Adipose tissue (tissue), 3 donors: ENCODE measurements around the gene SLC12A8. TPM values are rescaled to one million over a fixed set of nuclear protein-coding genes. Genes with fewer than 3 reads are reported as not detected.

Source experiments
- H3K27ac ChIP-seq: one replicate; pipeline ENCODE4 v1.5.1; 2013; ENCODE audit warnings: low read depth, low read length
- WGBS, 3 donors: extraction: QIAGEN DNeasy Blood & Tissue Kit; methylation state at CpG; one replicate each; pipeline ENCODE4 v1.1.7; 2013; 5-methylcytosine and 5-hydroxymethylcytosine counted together
- polyA plus RNA-seq, 3 donors: library from polyadenylated mRNA; stranded (reverse); fragments of 200-250 nt; gene quantifications; one replicate each; pipeline ENCODE4 v1.2.3, GENCODE V29; 2013
- donor health status: healthy with polysubstance abuse.
- donor health status: Bipolar disorder and iron deficiency.
- donor health status: healthy.

SLC12A8 gene
- polyA plus RNA-seq, 3 donors: 1.6 to 4.1 (median 3.0) TPM

DNA sequence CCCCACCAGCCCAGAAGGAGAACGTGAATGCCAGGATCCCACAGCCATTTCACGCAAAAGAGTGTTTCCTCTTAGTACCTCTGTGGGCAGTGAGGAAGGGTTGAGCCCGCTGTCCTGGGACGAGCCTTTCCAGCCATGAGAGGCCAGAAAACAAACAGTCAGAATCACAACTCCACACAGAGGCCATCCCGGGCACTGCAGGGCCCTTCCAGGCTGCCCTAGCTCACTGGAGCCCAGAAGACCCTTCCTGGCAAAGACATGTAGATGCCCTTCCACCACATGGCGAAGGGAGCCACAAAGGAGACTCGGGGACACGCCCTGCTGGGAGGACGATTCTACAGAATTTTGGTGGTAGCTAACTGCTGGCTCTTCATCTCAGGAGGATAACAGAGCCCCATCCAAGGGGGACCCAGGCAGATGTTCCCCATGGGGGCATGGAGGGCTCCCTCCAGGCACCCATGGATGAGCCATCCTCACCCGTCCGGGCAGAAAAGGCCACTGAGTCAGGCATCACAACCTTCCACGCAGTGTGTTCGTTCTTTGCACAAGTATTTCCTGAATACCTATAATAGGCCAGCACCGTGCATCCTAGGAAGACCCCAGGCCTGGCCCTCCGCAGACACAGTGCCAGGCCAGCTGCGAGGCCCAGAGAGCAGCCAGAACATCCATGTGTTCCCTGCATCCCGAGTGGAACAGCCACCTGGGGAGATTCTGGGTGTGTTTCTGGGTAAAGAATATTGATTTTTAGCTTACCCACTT lies 47.2 kb downstream of the SLC12A8 start:
- 71 to 84% (median 72%) methylated on average over 17 of the region's 17 CpGs for WGBS, 3 donors
- no peak overlapping the region for H3K27ac ChIP-seq

DNA sequence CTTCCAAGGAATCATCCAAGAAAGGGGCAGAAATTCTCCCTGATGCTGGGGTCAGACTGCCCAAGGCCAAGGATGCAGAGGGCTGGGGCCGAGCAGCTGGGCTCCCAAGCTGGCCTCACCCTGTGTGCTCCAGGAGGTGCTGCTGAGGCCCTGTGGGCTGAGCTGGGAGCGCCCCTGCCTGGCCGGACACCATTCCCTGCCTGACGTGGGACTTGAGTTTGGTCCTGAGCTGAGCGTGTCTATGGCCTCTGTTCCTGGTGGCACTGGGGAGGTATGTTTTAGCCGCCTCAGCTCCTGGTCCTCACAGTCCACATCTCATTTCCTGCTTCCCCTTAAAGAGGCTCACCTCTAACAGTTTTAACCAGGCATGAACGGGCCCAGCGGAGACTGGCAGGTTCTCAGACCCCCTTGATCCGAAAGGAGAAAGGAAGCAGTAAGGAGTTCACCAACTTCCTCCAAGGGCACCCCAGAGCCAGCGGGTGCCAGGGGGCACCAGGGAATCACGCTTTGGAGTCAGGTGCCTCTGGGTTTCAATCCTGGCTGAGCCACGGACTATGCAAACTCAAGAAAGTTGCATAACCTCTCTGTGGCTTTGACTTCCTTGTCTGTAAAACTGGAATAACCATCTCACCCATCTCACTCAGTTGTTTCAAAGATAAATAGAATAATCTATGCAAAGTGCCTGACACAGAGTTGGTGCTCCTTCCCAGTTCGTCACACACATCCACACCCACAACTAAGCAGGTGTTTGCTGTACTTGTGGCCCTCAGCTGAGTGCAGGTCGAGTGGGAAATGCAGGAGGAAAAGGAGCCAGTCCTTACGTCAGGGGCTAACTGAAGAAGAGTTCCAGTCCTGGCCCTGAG lies 48.6 kb downstream of the SLC12A8 start:
- H3K27ac ChIP-seq: no peak overlapping the region

GRCh38 chr3:125161607-125162219 lies 50.8 kb downstream of the SLC12A8 start:
- WGBS, 3 donors: 43 to 84% (median 54%) methylated on average over 12 of the region's 12 CpGs
- H3K27ac ChIP-seq: no peak overlapping the region

More for the DNA sequence above, 48.6 kb downstream of the SLC12A8 start:
- 53 to 84% (median 68%) methylated on average over 15 of the region's 15 CpGs for WGBS, 3 donors

GRCh38 chr3:125160606-125161371 lies 51.8 kb downstream of the SLC12A8 start:
- 64 to 80% (median 80%) methylated on average over 9 of the region's 9 CpGs for WGBS, 3 donors
- H3K27ac ChIP-seq: no peak overlapping the region

- H3K27ac ChIP-seq: no peak overlapping the region
- 75 to 82% (median 76%) methylated on average over 3 of the region's 3 CpGs for WGBS, 3 donors
Observed at GRCh38 chr3:125157183-125157582, 55.4 kb downstream of the SLC12A8 start.

DNA sequence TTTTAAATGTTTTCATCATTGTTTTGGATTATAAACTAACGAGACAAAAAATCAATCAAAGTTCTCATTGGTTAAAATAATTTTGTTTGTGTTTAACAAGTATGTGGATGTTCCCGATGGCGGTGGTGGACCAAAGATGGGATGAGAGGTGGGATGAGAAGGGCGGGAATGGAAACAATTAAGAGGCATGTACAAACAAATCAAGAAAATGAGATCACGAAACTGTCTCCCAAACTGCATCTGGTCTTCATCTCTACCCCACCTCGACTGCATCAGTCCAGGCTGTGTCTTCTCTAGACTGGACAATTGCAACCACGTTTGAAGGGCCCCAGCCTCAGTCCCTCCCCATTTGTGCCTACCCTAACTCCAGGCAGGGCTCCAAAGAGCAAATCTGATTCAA lies 56.1 kb downstream of the SLC12A8 start:
- no peak overlapping the region for H3K27ac ChIP-seq
- 86 to 90% (median 86%) methylated on average over 7 of the region's 7 CpGs for WGBS, 3 donors

DNA sequence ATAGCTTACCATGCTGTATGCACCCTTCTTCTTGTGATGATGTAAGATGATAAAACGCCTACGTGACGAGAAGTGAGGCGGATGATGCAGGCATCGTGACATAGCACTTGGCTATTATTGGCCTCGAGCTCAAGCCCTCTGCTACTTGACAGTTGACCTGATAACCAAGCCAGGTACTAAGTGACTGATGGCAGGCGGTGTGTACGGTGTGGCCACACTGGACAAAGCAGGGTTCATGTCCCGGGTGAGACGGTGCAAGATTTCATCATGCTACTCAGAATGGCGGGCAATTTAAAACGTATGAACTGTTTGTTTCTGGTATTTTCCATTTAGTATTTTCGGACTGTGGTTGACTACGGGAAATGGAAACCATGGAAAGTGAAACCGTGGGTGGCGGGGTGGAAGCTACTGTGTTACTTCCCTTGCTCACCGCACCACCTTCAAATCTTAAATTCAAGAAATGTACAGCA lies 57.7 kb downstream of the SLC12A8 start:
- no peak overlapping the region for H3K27ac ChIP-seq
- 80 to 88% (median 84%) methylated on average over 17 of the region's 17 CpGs for WGBS, 3 donors

- no peak overlapping the region for H3K27ac ChIP-seq
- WGBS, 3 donors: 89 to 97% (median 95%) methylated on average over 3 of the region's 3 CpGs
Observed at GRCh38 chr3:125154110-125154509, 58.4 kb downstream of the SLC12A8 start.

DNA sequence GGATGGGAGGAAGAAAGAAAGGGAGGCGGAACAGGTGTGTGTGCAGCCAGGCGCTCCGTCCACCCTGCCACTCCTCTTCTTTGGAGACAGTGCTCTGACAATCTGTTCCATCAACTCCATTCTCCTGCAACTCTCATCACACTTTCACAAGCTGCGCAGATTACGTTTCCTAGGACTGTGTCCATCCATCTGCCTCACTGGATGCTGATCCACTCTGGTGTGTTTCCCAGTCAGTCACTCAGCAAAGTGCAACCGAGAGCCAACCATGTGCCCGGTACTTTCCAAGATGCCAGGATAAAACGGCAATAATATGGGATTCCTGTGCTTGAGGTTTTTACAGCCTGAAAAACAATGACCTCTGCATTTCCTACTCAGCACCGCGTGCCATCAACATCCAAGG lies 59.6 kb downstream of the SLC12A8 start:
- no peak overlapping the region for H3K27ac ChIP-seq
- 85 to 94% (median 86%) methylated on average over 9 to 10 of the region's 10 CpGs for WGBS, 3 donors

DNA sequence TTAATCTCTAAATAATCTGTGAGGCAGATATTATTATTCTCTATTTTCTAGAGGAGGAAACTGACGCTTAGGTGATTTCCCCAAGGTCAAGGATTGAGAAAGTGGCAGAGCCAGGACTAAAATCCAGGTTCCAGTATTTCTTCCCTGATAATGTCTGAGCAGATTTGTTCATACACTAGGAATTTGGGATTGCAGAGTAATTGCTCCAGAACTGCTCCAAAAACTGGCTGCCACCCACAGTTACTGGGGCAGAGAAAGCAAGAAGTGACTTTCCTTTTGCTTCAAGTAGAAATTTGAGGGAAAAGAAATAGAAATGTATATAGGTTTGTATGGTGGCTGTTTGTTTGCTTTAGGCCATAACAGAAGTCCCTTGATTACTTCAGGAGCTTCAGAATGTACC lies 60.6 kb downstream of the SLC12A8 start:
- H3K27ac ChIP-seq: no peak overlapping the region
- WGBS, 3 donors: 46 to 61% (median 46%) methylated on average over 1 of the region's 1 CpG

GRCh38 chr3:125151442-125151817 lies 61.1 kb downstream of the SLC12A8 start:
- H3K27ac ChIP-seq: no peak overlapping the region
- 59 to 87% (median 64%) methylated on average over 9 of the region's 9 CpGs for whole genome bisulfite sequencing, 3 donors

- 66 to 83% (median 71%) methylated on average over 14 of the region's 14 CpGs for WGBS, 3 donors
- H3K27ac ChIP-seq: no peak overlapping the region
Observed at GRCh38 chr3:125150525-125151441, 61.8 kb downstream of the SLC12A8 start.

- H3K27ac ChIP-seq: no peak overlapping the region
Observed at GRCh38 chr3:125149462-125149861, 63.1 kb downstream of the SLC12A8 start.

- no peak overlapping the region for H3K27ac ChIP-seq
- 31 to 84% (median 43%) methylated on average over 17 of the region's 17 CpGs for WGBS, 3 donors
Observed at GRCh38 chr3:125148836-125149235, 63.7 kb downstream of the SLC12A8 start.

GRCh38 chr3:125148016-125148812 lies 64.3 kb downstream of the SLC12A8 start:
- WGBS, 3 donors: 77 to 87% (median 85%) methylated on average over 7 of the region's 7 CpGs
- no peak overlapping the region for H3K27ac ChIP-seq

DNA sequence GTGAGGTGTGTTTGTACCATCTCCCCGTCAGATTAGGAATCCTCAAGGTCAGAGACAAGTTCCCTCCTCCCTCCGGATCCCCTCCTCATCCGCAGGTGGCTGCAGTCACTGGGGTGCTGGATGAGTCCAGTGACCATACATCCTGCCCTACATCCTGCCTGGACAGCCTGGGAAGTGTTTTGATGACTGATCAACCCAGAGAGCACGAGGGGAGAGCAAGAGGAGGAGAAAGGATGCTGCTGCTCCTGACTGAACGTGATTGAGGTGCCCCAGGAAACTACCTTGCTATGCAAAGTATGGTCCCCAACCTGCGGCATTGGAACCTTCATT lies 65.1 kb downstream of the SLC12A8 start:
- 44 to 58% (median 51%) methylated on average over 6 of the region's 6 CpGs for WGBS, 3 donors

More for the DNA sequence above, 65.1 kb downstream of the SLC12A8 start:
- H3K27ac ChIP-seq: no peak overlapping the region
